Stimulated activated CD8-positive, alpha-beta memory T cell treated with anti-CD3 and anti-CD28 coated beads, Interleukin-15, amount 100 ng/mL, for 4 hours (primary cell): ENCODE results near the gene TEX13A.
"Not testable (repeated sequence)": the region's sequence is repeated elsewhere in the genome, so short reads cannot be mapped to it uniquely, and the experiment has no call there.

Experiments used
- DNase-seq, 2 donors: peaks; one replicate each; pipeline ENCODE4 v3.0.0-alpha.2; 2020; ENCODE audit warnings: low read depth in 2 of 2

TEX13A gene, protein sequence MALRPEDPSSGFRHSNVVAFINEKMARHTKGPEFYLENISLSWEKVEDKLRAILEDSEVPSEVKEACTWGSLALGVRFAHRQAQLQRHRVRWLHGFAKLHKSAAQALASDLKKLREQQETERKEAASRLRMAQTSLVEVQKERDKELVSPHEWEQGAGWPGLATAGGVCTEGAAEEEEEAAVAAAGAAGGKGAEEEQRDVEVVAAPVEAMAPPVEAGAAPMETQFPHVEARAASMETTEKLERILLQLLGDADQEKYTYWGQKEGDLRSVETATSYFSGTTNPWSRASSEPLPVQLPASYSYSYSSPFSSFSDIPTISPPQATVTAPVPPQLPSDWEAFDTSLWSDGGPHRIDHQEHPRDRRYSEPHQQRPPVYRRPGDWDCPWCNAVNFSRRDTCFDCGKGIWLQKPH

DNA sequence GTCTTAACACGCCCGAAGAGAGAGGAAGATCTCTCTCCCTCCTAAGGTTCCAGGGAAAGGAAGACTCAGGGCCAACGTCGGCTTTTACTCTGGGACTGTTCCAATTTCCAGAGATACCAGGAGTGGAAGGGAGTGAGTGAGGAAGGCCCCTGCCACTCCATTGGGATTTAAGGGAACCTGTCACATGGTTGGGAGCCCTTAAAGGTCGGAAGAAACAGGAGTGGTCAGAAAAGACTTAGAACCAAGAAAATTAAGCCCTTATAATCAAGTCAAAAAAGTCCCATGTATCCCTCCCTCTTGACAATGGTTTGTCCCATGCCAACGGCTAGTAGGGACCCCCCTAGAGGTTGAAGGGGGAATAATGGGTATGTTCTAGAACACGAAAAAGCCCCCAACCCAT, at the start of gene TEX13A:
TEX13A (minus strand) TSS at position 59 of the 400 bp plus-strand sequence. CDS start 297 bp downstream, outside the sequence.
- no peak for DNase-seq

DNA sequence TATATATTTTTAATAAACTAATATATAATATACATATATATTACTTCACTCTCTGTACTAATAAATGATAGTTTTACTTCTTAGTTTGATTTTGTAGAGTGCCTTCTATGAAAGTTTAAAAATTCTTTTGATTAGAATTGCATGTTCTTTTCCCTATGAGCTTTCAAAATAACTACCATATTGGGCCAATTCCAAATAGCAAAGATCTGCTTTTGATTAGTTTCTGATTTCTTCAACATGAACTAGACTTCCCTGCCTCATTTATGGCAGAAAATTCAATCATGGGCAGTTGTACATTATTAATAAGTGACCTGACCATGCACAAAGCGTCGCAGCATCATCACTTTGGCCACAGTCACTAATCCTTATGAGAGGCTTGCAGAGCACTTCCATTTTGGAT, 48.9 kb upstream of the TEX13A start:
- no peak for DNase-seq

DNA sequence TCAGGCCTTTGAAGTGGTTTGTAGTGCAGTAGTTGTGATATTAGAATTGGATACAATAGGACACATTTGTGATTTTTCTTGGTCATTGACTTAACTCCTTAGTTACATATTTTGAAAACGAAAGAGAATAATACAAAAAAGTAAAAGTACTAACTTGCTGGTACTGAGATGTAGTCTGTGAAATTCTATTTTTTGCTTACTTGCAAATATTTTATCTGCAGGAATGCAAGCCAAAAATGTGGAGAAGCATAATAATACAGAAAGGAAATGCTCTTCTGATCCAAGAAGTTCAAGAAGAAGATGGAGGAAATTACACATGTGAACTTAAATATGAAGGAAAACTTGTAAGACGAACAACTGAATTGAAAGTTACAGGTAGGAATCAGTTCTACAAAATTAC, 46.7 kb upstream of the TEX13A start:
- DNase-seq, result no peak

DNA sequence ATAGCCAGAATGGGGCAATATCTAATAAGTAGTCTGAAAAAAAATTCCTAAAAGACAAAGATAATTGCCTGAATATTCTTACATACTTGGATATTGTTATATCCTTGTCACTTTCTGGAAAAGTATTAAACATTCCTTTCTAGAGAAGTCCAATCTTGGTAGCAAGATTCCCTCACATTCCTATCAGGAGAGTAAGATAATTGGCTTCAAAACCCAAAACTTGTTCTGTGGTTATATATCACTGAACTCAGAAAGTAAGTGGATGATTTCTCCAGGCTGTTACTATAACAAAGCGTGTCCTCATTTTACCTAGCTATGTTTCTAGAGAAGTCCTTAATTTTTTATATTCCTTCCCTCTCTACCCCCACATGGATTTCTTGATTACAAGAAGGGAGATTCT, 46.0 kb upstream of the TEX13A start:
- no peak for DNase-seq

DNA sequence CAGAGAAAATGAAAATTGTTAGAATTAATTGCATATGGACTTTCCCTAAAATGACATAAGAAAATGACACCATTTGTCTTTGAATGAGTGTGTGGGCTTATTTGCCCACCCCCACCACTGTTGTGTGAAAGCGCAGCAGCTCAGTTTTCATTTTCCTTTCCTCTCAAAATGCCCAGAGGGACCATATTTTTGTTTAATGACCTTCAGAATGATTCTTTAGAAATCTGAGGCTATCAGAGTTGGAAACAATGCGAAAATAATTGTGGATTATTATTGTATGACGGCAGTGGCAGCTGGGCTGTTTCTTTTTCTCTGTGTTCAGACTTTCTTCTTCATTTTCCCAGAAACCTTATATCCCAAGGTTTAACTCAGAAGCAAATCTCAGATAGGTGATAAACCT, 44.6 kb upstream of the TEX13A start:
- DNase-seq, result no peak

DNA sequence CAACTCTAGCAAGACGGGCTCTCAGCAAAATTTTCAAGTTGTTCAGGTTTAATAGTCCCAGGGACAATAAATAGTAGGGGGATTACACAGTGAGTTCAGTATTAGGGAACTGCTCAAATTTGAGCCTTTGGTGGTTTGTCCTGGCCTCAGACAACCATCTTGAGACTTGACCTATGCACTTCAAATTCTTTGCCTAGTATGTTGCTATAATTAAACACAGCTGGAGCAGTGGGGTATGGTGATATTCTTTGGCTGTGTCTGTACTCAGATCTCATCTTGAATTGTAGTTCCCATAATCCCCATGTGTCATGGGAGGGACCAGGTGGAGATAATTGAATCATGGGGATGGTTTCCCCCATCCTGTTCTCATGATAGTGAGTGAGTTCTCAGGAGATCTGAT, 43.3 kb upstream of the TEX13A start:
- no peak for DNase-seq

DNA sequence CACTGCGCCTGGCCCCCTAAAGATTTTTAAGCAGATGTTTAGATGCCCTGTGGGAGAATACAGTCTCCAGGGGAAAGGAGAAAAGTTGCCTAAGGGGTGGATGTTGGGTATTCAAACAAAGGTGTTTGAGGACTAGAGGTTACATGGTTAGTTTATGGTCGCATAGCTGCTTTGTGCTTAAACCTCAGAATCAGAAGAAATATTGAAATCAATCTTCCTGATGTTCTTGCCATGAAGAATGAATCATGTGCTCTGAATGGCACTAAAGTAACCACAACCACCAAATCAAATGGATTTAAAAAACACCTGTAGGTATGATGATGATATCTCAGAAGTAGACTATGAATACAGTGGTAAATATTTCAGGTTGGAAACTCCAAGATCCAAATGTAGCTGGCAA, 42.7 kb upstream of the TEX13A start:
- no peak for DNase-seq

DNA sequence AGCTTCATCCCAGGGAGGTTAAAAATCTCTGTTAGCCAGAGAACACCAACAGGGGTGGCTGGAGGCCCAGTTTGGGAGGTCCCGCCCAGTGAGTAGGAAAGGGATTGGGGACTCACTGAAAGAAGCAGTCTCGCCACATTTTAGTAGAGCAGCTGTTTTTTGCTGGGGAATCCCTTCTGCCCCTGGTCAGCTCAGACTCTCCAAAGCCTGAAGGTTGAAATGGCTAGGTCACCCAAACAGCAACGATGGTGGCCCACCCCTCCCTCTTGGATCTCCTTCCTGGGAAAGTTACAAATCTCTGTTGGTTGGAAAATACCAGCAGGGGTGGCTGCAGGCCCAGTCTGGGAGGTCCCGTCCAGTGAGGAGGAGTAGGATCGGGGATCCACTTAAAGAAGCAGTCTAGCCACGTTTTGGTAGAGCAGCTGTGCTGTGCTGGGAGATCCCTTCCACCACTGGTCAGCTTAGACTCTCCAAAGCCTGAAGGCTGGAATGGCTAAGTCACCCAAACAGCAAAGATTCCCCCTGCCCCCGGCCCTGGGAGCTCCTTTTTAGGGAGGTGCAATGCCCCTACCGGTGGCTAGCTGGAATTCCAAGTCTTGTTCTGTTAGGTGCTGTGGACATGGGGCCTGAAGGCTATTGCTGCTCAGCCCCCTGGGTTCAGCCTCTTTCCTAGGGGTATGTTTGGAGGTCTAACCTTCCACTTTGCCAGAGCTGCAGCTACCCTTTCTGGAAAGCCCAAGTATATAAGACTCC, 40.0 kb upstream of the TEX13A start:
- no peak for DNase-seq

DNA sequence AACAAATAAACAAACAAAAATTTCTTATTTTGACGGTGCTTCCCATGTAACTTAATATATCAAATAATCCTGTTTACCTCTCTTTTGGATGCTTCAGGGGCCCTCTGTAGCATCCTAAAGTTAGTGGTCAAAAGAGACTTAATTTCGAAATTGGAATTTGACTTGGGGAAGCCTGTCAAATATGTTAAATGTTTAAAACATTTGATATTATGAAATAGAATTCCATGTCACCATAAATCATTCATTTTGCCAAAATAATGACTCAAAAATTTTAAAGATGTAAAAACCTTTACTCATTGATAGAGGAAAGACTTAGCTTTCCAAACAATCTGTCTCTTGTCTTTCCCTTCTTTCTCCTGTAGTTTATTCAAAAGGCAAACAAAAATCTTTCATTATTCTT, 20.6 kb upstream of the TEX13A start:
- no peak for DNase-seq

DNA sequence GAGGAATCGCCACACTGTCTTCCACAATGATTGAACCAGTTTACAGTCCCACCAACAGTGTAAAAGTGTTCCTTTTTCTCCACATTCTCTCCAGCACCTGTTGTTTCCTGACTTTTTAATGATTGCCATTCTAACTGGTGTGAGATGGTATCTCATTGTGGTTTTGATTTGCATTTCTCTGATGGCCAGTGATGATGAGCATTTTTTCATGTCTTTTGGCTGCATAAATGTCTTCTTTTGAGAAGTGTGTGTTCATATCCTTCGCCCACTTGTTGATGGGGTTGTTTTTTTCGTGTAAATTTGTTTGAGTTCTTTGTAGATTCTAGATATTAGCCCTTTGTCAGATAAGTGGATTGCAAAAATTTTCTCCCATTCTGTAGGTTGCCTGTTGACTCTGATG, 16.9 kb upstream of the TEX13A start:
- DNase-seq, result not testable (repeated sequence)

DNA sequence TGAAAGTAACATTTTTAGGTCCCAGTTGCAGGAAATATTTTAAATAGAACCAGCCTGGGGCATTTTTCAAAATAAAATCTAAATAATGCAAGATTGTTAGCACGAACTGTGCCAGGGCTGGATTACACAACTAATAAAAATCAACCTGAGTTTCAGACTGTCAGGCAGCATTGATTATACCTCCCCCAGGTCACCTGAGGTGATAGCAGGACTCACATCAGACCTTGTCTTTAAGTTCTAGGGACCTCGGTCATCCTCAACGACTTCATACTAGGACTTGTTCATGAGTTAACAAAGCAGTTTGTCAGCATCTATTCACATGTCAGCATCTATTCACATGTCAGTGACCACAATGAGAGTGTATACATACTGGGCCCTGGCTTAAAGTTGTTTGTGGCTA, 8.7 kb upstream of the TEX13A start:
- no peak for DNase-seq

DNA sequence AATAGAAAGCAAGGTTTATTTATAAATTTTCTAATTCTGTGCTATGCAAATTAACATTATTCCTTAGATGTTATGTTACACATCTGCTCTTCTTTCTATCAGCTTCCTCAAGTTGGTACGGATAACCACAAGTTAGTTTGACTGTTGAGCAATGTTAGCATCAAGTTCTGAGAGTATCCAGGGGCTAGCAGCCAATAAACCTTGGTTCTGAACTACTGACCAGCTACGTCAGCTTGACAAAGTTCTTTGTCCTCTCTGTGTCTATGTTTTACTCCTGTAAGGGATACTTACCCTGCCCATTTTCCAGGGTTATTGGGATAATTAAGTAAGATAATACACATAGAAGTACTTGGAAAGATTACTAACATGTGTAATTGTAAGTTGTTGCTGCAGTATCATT, 8.1 kb upstream of the TEX13A start:
- DNase-seq, result no peak

DNA sequence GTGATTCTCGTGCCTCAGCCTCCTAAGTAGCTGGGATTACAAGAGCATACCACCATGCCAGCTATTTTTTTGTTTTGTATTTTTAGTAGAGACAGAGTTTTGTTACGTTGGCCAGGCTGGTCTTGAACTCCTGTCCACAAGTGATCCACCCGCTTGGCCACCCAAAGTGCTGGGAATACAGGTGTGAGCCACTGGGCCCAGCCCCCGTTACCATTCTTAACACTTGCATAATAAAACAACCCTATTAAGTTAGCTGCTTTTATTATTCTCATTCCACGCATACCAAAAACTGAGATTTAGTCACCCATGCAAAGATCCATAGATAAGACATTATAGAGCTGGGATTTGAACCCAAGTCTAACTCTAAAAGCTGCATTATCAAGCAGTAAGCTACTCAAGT, 6.0 kb upstream of the TEX13A start:
- no peak for DNase-seq

DNA sequence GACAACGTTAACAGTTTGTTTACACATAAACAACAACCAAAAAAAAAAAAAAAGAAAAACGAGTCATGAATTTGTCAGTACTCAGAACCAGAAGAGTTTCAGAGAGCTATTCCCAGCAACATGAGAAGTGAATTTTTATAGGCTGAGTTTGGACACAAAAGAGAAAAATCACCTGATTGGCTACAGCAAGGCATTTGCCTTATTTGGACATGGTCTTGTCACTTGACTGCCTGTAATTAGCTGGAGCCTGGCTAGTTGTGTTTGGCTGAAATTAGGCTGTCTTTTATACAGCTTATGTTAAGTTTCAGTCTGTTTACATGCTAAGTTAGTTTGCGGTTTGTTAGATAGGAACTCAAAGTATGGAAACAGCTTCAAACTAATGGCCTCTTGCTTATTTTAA, 880 bp upstream of the TEX13A start:
- no peak for DNase-seq

DNA sequence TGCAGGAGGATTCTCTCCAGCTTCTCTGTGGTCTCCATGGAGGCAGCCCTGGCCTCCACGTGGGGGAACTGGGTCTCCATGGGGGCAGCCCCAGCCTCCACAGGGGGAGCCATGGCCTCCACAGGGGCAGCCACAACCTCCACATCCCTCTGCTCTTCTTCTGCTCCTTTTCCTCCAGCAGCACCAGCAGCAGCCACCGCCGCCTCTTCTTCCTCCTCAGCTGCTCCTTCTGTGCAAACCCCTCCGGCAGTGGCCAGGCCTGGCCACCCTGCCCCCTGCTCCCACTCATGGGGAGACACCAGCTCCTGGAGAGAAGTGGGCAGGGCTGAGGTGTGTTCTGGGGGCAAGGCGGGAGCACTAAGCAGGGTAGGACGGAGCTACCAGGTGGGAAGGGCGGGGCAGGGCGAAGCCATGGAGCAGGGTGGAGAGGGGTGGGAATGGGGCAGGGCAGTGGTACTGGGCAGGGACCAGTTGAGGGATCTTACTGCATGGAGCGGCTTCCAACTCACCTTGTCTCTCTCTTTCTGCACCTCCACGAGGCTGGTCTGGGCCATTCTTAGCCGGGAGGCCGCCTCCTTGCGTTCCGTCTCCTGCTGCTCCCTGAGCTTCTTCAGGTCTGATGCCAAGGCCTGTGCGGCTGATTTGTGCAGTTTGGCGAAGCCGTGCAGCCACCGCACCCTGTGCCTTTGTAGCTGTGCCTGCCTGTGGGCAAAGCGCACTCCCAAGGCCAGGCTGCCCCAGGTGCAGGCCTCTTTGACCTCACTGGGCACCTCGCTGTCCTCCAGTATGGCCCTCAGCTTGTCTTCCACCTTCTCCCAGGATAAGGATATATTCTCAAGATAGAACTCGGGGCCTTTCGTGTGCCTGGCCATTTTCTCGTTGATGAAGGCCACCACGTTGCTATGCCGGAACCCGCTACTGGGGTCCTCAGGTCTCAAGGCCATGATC, 766 bp downstream of the TEX13A start:
- DNase-seq, result no peak

DNA sequence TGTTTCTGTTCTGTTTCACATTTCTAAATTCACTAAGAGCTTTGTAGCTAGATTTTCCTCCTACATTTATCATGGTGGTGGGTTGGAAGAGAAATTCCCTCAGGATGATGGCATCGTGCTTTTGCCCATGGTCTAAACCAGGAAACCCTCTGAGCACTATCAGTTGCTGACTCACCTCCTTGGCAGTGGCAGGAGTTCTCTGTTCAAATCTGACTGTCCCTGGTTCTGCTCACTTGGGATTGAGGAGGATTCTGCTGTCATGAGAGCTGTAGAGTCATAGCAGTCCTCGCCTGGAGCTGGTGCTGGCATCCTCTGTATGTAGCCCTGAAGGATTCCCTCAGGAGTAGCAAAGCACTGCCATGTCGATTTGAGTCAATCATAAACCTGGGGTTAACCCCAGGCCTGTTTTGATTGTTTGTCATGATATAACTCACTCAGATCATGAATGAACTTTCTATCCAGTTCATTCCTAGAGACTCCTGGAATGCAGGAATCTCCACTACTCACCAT, 9.4 kb downstream of the TEX13A start:
- DNase-seq, result no peak

DNA sequence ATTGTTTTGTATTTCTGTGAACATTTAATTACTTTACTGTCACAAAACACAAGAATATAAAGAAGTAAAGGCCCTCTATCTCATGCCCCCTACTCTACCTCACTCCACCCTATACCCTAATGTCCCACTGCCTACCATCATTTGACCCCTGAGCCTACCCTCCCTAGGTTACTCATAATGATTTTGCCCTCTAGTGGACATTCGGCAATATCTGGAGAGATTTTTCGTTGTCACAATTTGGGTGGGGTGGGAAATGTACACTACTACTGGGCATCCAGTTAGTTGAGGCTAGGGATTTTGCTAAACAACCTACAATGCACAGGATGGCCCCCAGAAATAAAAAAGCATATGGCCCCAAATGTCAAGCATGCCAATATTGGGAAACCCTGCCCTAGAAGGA, 10.2 kb downstream of the TEX13A start:
- DNase-seq, result no peak

DNA sequence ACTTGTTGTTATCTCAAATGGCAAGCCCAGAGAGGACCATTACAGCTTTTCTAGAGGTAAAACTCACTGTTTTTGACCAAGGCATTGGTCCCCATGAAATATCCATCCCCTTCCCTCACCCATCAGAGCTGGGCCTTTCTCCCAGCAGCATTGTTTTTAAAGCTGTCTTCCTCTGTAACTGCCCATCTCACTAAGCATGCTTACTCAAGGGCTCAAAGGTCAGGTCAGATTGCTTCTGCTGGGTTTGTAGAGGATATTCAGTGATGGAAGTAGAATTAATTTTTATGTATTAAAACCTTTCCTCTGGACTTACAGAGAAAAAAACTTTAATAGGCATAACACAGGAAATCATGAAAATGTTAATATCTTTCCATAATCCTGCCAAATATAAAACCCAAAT, 11.1 kb downstream of the TEX13A start:
- DNase-seq, result no peak

DNA sequence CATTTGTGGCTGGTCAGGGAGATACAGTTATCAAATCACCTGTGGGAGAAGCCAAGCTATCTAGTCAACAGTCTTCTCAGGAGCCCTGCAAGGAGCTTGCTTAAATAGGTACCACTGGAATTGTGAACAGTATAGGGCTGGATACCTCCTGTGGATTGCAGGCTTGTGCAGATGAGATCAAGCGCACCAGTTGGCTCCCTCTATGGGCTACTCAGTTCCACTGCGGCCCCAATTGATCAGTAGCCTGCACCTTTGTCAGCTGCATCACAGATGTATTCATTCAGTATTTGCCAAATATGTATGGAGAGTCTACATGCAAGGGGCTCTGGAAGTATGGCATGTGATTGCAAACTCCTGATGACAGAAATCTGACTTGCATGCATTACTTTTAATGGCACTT, 28.6 kb downstream of the TEX13A start:
- no peak for DNase-seq

DNA sequence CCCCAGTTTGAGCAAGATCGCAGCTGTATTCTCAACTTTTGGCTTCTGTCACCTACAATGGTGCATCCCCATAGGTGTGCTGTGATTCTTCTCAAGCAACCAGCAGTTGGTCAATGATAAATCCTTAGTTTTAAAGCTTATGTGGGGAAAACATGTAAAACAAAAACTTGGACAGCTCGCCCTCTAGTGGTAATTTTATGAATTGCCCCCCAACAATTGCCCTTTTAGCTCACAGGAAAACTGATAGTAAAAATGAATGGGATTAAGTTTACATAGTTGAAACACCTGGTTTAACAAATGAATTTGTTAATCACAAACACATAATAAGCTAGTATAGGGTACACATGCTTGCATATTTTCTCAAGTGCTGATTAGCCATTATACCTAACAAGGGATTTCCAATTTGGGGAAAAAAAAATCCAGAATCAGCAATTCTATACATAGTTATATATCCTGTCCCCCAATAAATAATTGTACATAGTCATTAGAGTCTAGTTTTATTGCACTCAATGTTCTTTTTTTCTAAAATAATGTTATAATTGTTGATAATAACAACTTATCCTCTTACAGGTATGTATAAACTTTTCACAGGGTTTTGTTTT, 30.1 kb downstream of the TEX13A start:
- no peak for DNase-seq

DNA sequence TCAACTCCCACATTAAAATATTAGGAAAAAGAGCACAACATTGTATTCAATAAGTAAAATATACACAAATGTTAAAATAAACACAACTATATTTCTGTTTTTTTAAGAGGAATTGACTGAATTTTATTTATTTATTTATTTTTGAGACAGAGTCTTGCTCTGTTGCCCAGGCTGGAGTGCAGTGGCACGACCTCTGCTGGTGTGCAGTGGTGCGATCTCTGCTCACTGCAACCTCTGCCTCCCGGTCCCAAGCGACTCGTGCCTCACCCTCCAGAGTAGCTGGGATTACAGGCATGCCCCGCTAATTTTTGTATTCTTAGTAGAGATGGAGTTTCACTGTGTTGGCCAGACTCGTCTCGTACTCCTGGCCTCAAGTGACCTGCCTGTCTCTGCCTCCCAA, 31.4 kb downstream of the TEX13A start:
- DNase-seq, result no peak

DNA sequence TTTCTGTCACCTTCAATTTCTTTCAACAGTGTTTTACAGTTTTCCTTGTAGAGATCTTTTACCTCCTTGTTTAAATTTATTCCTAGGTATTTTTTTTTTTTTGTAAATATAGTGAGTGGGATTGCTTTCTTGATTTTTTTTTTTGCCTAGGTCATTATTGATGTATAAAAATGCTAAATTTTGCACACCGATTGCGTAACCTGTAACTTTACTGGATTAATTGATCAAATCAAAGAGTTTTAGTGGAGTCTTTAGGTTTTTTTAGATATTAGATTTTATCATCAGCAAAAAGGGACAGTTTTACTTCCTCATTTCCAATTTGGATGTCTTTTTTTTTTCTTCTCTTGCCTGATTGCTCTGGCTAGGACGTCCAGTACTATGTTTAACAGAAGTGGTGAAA, 40.9 kb downstream of the TEX13A start:
- no peak for DNase-seq
